Osteoblast (primary cell): Measurements from ENCODE around the gene SMC1B. TPM values are rescaled to one million over a fixed set of nuclear protein-coding genes. Genes with fewer than 3 reads are reported as not detected.

Experiments used
- DNase-seq: peaks from one replicate; pipeline ENCODE4 v3.0.0; 2011; ENCODE audit warnings: low spot score, mixed read lengths; ENCODE audit not compliant: insufficient read length; ENCODE audit errors: missing footprints
- H2AFZ ChIP-seq: 2 replicates; pipeline ENCODE4 v1.6.0; 2011; ENCODE audit warnings: mild to moderate bottlenecking, low read length
- H3K27ac ChIP-seq: 2 replicates; pipeline ENCODE4 v1.5.1; 2011; ENCODE audit warnings: mild to moderate bottlenecking, low read depth, low read length, moderate library complexity
- H3K27me3 ChIP-seq: 2 replicates; pipeline ENCODE4 v1.6.0; 2012; ENCODE audit warnings: mild to moderate bottlenecking, control low read depth, inconsistent platforms, low read length, moderate library complexity; ENCODE audit not compliant: insufficient read depth
- H3K36me3 ChIP-seq: 2 replicates; pipeline ENCODE4 v1.5.1; 2011; ENCODE audit warnings: mild to moderate bottlenecking, low read length, control low read depth, moderate library complexity; ENCODE audit not compliant: insufficient read depth
- H3K4me1 ChIP-seq: 2 replicates; pipeline ENCODE4 v1.5.1; 2011; ENCODE audit warnings: mild to moderate bottlenecking, low read length, control low read depth, moderate library complexity; ENCODE audit not compliant: insufficient read depth
- H3K4me2 ChIP-seq: 2 replicates; pipeline ENCODE4 v1.6.0; 2011; ENCODE audit warnings: mild to moderate bottlenecking, low read length; ENCODE audit not compliant: insufficient read depth
- H3K4me3 ChIP-seq: fragments of 200-600 bp; sonication (generic); 3 replicates; pipeline ENCODE4 v1.5.1; 2012; ENCODE audit warnings: mild to moderate bottlenecking, low read length, inconsistent platforms; ENCODE audit not compliant: insufficient read depth
- H3K79me2 ChIP-seq: 2 replicates; pipeline ENCODE4 v1.6.0; 2012; ENCODE audit warnings: mild to moderate bottlenecking, low read length, control low read depth, inconsistent platforms; ENCODE audit not compliant: insufficient read depth
- H3K9me3 ChIP-seq: 2 replicates; pipeline ENCODE4 v1.5.1; 2011; ENCODE audit warnings: low read depth, low read length, control low read depth
- H4K20me1 ChIP-seq: 2 replicates; pipeline ENCODE4 v1.6.0; 2012; ENCODE audit warnings: mild to moderate bottlenecking, low read length, control low read depth; ENCODE audit not compliant: insufficient read depth
- CTCF ChIP-seq: IDR thresholded peaks from 2 replicates; pipeline ENCODE4 v1.5.1; 2011; ENCODE audit warnings: mild to moderate bottlenecking, low read depth, low read length, moderate library complexity; ENCODE audit errors: extremely low read depth
- total RNA-seq: library from RNA; depleted of rRNA; stranded (reverse); fragments of >200 nt; gene quantifications from 2 replicates; pipeline ENCODE4 v1.2.3, GENCODE V29; 2012

SMC1B gene
- total RNA-seq, 1 donor: not detected

DNA sequence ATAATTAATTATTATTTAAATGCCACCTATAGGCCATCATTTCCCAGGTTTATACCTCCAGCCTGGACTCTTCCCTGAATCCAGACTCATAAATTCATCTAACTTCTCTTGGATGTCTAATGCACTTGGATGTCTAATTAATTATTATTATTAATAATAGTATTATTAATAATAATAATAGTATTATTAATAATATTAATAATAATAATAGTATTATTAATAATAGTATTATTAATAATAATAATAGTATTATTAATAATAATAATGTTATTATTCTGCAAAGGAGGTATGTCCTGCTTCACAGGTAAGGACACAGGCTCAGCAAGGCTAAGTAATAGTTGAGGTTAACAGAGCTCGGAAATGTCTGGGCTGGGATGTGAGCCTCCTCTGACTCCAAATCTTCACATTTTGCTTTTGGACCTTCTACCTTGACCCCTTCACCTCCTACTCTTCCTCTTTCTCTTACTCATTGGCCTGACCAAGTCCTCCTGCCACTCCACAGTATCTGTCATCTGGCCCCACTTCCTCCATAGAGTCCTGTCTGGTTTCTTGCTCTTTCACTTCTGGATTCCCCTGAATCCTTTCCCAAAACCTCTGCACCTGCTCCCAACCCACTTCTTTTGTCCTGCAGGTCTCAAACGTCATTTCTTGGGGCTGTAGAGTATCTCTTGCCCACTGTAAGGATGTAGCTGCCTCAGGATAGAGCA is 8.1 kb upstream of the SMC1B start:
- H2AFZ ChIP-seq: no peak overlapping the region
- H3K27ac ChIP-seq: no peak overlapping the region
- H4K20me1 ChIP-seq: no peaks in the 10 kb centered on the region
- no peak overlapping the region for H3K4me2 ChIP-seq
- no peak for DNase-seq
- H3K9me3 ChIP-seq: no peaks in the 10 kb centered on the region
- peaks cover 4% of the 10 kb centered on the region for H3K36me3 ChIP-seq
- H3K4me3 ChIP-seq: no peak overlapping the region
- H3K4me1 ChIP-seq: no peaks in the 10 kb centered on the region
- H3K27me3 ChIP-seq: no peaks in the 10 kb centered on the region
- H3K79me2 ChIP-seq: no peaks in the 10 kb centered on the region
- TF ChIP-seq CTCF: no peak

DNA sequence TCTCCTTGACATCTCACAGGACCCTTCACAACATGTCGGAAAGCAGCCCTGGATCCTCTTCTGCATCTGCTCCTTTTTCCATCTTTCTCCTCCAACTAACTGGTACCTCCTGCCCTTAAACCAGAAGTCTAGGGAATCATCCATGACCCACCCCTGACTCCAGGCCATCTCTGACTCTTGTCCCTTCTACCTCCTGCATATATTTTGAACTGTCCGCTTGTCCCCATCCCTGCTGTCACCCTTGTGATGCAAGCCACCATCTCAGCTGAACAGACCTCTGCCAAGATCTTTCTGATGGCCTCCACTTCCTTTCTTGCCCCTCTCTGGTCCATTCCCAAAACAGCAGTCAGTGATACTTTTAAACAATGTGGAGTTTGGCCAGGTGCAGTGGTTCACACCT is 7.1 kb upstream of the SMC1B start:
- H3K36me3 ChIP-seq: peaks cover 4% of the 10 kb centered on the region
- H3K9me3 ChIP-seq: no peaks in the 10 kb centered on the region
- H4K20me1 ChIP-seq: no peaks in the 10 kb centered on the region
- H3K4me3 ChIP-seq: no peak overlapping the region
- no peak overlapping the region for H2AFZ ChIP-seq
- no peaks in the 10 kb centered on the region for H3K79me2 ChIP-seq
- DNase-seq: no peak
- no peaks in the 10 kb centered on the region for H3K27me3 ChIP-seq
- no peak for TF ChIP-seq CTCF
- no peaks in the 10 kb centered on the region for H3K4me1 ChIP-seq
- no peak overlapping the region for H3K27ac ChIP-seq
- no peak overlapping the region for H3K4me2 ChIP-seq

GRCh38 chr22:45420011-45420410 is 6.6 kb upstream of the SMC1B start:
- no peak for DNase-seq
- peaks cover 4% of the 10 kb centered on the region for H3K36me3 ChIP-seq
- no peaks in the 10 kb centered on the region for H3K79me2 ChIP-seq
- H3K4me2 ChIP-seq: no peak overlapping the region
- H4K20me1 ChIP-seq: no peaks in the 10 kb centered on the region
- no peaks in the 10 kb centered on the region for H3K9me3 ChIP-seq
- no peak overlapping the region for H3K27ac ChIP-seq
- H3K27me3 ChIP-seq: no peaks in the 10 kb centered on the region
- H3K4me3 ChIP-seq: no peak overlapping the region
- no peak for TF ChIP-seq CTCF
- H3K4me1 ChIP-seq: no peaks in the 10 kb centered on the region
- H2AFZ ChIP-seq: no peak overlapping the region

DNA sequence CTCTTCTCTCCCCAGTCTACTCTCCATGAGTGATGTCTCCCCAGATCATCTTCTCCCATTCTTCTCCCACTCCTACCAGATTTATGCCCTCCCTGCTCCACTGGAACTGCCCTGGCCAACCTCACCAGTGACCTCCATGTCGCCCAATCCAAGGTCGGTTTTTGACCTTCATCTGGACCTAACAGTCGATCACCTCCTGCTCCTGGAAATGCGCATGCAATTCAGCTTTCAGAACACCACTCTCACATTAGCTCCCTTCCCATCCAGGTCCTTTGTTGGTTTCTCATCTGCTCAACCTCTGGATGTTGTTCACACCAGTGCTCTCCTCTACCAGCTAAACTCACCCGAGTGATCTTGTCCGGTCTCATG is 5.4 kb upstream of the SMC1B start:
- Histone ChIP-seq H4K20me1 (no peaks in the 10 kb centered on the region), H2AFZ (no peak overlapping the region), H3K36me3 (peaks cover 4% of the 10 kb centered on the region), H3K27ac (no peak overlapping the region), H3K4me1 (no peaks in the 10 kb centered on the region), H3K79me2 (no peaks in the 10 kb centered on the region), H3K27me3 (no peaks in the 10 kb centered on the region), H3K4me3 (no peak overlapping the region), H3K4me2 (no peak overlapping the region), H3K9me3 (no peaks in the 10 kb centered on the region)
- no peak for TF ChIP-seq CTCF
- no peak for DNase-seq
